Measurements from ENCODE around the gene KLF5. TPM values are rescaled to one million over a fixed set of nuclear protein-coding genes. Genes with fewer than 3 reads are reported as not detected.

KLF5 gene
- polyA plus RNA-seq, 1 of the 3 experiments (the other 2 are of a cell fraction): 2.7 TPM

DNA sequence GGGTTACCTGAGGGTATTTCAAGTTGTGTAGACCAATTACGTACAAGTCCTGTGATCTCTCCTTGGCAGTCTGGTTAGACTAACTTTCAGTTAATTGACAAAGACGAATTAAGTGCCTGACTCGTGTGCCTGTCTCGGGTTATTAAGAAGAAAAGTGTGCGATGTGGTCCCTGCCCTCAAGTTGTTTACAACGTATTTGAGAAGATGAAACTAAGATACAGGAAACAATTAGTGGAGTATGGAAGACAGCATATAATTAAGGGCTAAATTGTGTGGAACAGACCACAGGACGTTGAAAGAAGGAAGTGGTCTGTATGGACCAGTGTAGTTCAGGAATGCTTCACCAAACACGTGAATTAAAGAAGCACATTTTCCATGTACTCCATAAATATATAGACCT is 49.2 kb downstream of the KLF5 start:
- Histone ChIP-seq H3K9me3 (no peaks in the 10 kb centered on the region), H4K20me1 (ENCODE audit: insufficient read depth) (no peaks in the 10 kb centered on the region), H3K27ac (ENCODE audit: low read depth in 2 of 2, low read length in 1 of 2) (no peak overlapping the region), H3K9ac (no peak overlapping the region), H3K36me3 (replicated peaks in 1 of 2; ENCODE audit: control insufficient read depth in 1 of 2, insufficient read depth in 2 of 2, low read length in 1 of 2) (no peaks in the 10 kb centered on the region), H3K4me3 (ENCODE audit: low read depth in 2 of 2, low read length in 1 of 2) (no peak overlapping the region), H3K4me2 (no peak overlapping the region), H3K4me1 (ENCODE audit: control insufficient read depth in 1 of 2, insufficient read depth in 2 of 2, low read depth in 1 of 2, low read length in 1 of 2) (no peaks in the 10 kb centered on the region; a peak in 1 of 4 replicates), H3F3A (replicated peaks; ENCODE audit: insufficient read depth) (no peaks in the 10 kb centered on the region), H2AFZ (ENCODE audit: low read depth) (no peak overlapping the region), H3K9me2 (no peaks in the 10 kb centered on the region), H3K79me2 (ENCODE audit: insufficient read depth) (no peaks in the 10 kb centered on the region), H3K27me3 (ENCODE audit: insufficient read depth) (no peaks in the 10 kb centered on the region)
- CTCF ChIA-PET: no interaction called here
- POLR2A ChIA-PET: no interaction called here
- no peak for DNase-seq
- 75% methylated on average over 8 of the region's 8 CpGs for WGBS (ENCODE audit: low lambda C conversion rate)
- TF ChIP-seq NFIC (IDR thresholded peaks at IDR 0.05; ENCODE audit: borderline replicate concordance) (no peak), FOSL2 (IDR thresholded peaks at IDR 0.05; ENCODE audit: borderline replicate concordance, low read depth) (no peak), GABPA (IDR thresholded peaks at IDR 0.05; ENCODE audit: low read depth) (no peak), CHD2 (IDR thresholded peaks at IDR 0.05; ENCODE audit: low read length, partially characterized antibody) (no peak), TEAD4 (IDR thresholded peaks at IDR 0.05; ENCODE audit: borderline replicate concordance, insufficient read depth) (no peak), FOXM1 (IDR thresholded peaks at IDR 0.05; ENCODE audit: low read depth) (no peak), RXRA (IDR thresholded peaks at IDR 0.05; ENCODE audit: borderline replicate concordance, low read depth) (no peak), SMC3 (IDR thresholded peaks at IDR 0.05; ENCODE audit: low read depth, low read length) (no peak), MXI1 (IDR thresholded peaks at IDR 0.05; ENCODE audit: low read depth, low read length) (no peak)
- TF ChIP-seq, protein P1, sequence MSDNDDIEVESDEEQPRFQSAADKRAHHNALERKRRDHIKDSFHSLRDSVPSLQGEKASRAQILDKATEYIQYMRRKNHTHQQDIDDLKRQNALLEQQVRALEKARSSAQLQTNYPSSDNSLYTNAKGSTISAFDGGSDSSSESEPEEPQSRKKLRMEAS (IDR thresholded peaks at IDR 0.05; ENCODE audit: low read depth): no peak
- TF ChIP-seq, protein P2, sequence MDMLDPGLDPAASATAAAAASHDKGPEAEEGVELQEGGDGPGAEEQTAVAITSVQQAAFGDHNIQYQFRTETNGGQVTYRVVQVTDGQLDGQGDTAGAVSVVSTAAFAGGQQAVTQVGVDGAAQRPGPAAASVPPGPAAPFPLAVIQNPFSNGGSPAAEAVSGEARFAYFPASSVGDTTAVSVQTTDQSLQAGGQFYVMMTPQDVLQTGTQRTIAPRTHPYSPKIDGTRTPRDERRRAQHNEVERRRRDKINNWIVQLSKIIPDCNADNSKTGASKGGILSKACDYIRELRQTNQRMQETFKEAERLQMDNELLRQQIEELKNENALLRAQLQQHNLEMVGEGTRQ (IDR thresholded peaks at IDR 0.05; ENCODE audit: borderline replicate concordance, low read depth, low read length): no peak
- TF ChIP-seq, protein P3, sequence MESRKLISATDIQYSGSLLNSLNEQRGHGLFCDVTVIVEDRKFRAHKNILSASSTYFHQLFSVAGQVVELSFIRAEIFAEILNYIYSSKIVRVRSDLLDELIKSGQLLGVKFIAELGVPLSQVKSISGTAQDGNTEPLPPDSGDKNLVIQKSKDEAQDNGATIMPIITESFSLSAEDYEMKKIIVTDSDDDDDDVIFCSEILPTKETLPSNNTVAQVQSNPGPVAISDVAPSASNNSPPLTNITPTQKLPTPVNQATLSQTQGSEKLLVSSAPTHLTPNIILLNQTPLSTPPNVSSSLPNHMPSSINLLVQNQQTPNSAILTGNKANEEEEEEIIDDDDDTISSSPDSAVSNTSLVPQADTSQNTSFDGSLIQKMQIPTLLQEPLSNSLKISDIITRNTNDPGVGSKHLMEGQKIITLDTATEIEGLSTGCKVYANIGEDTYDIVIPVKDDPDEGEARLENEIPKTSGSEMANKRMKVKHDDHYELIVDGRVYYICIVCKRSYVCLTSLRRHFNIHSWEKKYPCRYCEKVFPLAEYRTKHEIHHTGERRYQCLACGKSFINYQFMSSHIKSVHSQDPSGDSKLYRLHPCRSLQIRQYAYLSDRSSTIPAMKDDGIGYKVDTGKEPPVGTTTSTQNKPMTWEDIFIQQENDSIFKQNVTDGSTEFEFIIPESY (IDR thresholded peaks at IDR 0.05; ENCODE audit: borderline replicate concordance, low read depth): no peak
- TF ChIP-seq, protein P4, sequence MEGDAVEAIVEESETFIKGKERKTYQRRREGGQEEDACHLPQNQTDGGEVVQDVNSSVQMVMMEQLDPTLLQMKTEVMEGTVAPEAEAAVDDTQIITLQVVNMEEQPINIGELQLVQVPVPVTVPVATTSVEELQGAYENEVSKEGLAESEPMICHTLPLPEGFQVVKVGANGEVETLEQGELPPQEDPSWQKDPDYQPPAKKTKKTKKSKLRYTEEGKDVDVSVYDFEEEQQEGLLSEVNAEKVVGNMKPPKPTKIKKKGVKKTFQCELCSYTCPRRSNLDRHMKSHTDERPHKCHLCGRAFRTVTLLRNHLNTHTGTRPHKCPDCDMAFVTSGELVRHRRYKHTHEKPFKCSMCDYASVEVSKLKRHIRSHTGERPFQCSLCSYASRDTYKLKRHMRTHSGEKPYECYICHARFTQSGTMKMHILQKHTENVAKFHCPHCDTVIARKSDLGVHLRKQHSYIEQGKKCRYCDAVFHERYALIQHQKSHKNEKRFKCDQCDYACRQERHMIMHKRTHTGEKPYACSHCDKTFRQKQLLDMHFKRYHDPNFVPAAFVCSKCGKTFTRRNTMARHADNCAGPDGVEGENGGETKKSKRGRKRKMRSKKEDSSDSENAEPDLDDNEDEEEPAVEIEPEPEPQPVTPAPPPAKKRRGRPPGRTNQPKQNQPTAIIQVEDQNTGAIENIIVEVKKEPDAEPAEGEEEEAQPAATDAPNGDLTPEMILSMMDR (IDR thresholded peaks at IDR 0.05): no peak
- TF ChIP-seq, protein P5, sequence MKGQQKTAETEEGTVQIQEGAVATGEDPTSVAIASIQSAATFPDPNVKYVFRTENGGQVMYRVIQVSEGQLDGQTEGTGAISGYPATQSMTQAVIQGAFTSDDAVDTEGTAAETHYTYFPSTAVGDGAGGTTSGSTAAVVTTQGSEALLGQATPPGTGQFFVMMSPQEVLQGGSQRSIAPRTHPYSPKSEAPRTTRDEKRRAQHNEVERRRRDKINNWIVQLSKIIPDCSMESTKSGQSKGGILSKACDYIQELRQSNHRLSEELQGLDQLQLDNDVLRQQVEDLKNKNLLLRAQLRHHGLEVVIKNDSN (IDR thresholded peaks at IDR 0.05; ENCODE audit: borderline replicate concordance, low read depth): no peak
